NCI-H524 treated with DMSO at 0.1 percent for 48 hours (cell line): ENCODE results near the gene SPRYD3.
"Not testable (repeated sequence)": the region's sequence is repeated elsewhere in the genome, so short reads cannot be mapped to it uniquely, and the experiment has no call there.

Source experiments
- DNase-seq: peaks from one replicate; lab custom pipeline; 2025; lab: John Stamatoyannopoulos, UW

SPRYD3 gene

DNA sequence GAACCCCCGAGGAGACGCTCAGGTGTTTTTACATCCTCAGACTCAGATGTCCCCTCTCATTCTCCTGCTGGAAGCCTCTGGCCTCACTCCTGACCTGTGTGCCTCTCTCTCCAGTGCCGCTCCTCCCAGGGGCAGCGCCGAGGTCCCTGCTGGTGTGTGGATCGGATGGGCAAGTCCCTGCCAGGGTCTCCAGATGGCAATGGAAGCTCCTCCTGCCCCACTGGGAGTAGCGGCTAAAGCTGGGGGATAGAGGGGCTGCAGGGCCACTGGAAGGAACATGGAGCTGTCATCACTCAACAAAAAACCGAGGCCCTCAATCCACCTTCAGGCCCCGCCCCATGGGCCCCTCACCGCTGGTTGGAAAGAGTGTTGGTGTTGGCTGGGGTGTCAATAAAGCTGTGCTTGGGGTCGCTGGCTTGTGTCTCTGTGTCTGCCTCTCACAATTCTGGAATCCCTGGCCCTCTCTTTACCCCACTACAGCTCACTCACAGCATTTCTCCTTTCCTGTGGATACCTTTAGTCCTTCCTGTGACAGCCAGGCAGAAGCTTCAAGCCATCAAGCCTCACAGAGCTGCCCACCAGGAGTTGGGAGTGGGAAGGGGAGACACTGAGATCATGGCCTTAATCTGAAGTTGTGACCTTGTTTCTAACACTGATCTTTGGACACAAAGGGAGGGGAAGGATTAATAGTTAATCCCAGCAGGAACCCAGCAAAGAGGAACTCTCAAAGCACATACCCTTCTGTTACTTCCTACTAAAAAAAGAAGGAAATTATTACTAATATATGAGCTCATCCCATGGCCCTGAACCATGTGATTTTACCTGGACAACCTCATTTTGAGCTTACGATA lies 23.0 kb upstream of the SPRYD3 start:
- no peak for DNase-seq

DNA sequence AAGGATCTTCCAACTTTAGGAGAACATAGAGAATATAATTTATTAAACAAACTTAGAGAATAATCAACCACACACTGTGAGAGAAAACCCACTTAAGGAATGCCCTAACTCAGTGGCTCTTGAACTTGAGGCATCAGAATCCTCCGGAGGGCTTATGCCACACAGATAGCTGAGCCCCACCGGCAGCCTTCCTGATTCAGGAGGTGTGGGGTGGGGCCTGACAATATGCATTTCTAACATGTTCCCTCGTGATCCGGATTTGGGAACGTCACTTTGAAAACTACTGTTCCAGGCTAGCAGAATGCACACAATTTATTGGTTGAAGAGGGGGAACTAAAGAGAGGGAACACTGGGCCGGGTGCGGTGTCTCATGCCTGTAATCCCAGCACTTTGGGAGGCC lies 22.1 kb upstream of the SPRYD3 start:
- DNase-seq, result no peak

DNA sequence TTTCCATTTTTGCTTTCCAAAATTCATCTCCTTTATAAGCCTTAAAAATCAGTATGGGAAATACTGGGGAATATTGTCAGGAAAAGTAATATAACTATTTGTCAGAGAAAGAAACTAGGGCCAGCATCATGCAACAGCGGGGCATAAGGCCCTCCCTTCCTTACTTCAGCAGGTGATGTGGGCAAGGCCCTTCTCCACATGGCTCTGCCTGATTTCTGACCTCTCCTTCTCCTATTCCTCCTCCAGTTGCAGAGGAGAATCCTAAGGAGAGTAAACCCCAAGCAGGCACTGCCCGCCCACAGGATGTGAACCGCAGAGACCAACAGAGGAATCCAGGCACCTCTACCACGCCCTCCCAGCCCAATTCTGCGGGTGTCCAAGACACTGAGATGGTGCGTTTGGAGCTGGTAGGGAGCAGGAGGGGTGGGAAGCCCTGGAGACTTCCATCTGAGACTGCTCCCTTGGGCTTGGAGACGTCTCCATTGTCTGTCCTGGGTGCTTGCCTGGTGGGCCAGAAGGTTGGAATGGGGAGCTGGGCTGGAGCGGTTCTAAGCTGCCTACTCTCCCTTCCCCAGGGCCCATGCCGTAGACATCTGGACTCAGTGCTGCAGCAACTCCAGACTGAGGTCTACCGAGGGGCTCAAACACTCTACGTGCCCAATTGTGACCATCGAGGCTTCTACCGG lies 21.4 kb upstream of the SPRYD3 start:
- no peak for DNase-seq

DNA sequence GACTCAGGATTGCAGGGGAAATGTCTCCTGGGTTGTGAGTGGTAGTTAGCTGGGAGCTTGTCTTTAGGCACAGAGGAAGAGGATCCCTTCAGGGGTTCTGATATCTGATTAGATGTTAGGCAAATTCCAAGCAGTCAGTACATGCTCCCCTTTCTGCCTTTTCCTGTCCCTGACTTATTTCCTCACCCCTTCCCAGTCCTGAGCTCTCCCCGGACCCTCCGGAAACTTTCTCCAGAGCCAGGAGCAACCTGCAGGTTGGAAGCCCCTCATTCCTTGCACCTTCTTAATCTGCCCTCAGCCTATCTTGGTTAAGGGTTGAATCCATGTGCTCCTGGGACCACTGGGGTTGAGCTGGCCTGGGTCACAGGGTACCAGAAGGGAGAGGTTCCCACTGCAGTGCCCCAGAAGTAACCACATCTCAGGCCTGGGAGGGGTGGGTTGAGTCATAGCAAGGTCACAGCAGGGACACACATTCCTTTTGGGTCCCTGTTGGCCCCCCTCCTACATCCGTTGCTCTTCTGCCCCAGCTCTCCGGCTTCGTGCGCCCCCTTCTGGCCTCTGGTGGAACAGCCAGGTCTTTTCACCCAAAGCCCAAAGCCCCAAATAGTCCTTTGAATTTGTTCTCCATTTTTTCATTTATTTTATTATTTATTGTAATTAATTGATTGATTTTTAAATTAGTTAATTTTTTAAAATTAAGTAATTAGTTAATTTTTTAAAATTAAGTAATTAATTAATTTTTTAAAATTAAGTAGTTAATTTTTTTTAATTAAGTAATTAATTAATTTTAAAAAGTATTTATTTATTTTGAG lies 20.1 kb upstream of the SPRYD3 start:
- no peak for DNase-seq

DNA sequence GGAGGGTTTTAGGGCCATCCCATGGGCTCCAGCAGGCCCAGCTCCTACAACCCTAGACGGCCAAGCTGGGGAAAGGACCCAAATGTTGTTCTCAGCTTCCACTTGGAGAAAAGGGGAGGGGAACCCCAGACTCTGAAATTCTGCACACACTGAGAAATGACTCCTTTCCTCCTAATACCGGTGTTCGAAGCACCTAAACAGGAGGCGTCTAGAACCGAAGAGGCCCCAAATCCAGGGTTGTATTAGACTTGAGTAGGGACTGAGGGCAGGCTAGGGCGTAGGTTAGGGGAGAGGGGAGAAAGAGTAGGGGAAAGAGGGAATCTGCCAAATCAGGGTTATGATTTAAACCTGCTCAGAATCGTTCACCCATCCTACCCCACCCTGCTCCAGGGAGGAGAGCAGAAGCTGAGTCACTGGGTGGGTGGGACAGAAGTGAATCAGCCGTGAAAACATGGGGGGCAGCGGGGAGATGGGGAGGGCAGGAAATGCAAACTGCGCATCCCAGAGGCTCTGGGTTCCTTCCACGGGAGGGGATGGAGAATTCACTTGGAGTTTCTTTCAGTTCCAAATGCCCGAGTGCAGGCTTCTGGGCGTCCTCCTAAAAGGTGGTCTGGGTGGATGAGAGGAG lies 19.3 kb upstream of the SPRYD3 start:
- no peak for DNase-seq

DNA sequence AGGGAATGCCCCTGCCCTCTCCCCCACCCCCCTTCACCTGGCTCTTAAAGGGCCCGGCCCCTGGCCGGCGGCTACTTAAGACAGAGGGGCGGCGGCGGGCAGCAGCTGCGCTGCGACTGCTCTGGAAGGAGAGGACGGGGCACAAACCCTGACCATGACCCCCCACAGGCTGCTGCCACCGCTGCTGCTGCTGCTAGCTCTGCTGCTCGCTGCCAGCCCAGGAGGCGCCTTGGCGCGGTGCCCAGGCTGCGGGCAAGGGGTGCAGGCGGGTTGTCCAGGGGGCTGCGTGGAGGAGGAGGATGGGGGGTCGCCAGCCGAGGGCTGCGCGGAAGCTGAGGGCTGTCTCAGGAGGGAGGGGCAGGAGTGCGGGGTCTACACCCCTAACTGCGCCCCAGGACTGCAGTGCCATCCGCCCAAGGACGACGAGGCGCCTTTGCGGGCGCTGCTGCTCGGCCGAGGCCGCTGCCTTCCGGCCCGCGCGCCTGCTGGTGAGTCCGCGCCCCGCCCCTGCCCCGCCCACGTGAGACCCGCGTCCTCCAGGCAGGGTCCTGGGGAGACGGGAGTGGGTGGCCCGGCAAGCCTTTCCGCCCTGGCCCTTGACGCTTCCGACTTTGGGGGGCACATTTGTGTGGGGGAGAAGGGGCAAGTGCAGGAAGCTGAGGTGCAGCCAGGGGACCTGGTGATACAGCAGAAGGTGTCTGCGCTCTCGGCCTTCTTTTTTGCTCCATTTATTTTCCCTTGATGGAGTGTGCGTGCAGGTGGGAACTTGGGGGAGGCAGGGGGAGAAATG lies 18.6 kb upstream of the SPRYD3 start, which contains the start of gene IGFBP6:
TSS of gene IGFBP6 (plus strand) at position 104 of the 790 bp plus-strand sequence. CDS start at position 155, 51 bp downstream.
- no peak for DNase-seq

DNA sequence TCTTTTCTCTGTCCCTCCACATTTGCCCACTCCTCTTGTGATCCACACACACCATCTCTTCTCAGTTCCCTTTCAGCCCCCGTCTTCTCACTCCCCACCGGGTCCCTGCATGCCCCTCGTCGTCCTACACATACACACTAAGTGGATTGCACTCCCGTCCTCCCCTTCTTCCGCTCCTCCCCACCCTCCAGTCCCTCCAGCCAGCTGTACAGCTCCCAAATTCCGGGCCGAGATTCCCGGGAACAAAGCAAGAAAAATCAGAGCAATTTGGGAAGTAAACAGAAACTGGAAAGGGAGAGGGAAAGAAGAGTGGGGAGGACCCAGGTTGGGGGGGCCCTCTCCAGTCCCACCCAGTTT lies 18.0 kb upstream of the SPRYD3 start:
- no peak for DNase-seq

DNA sequence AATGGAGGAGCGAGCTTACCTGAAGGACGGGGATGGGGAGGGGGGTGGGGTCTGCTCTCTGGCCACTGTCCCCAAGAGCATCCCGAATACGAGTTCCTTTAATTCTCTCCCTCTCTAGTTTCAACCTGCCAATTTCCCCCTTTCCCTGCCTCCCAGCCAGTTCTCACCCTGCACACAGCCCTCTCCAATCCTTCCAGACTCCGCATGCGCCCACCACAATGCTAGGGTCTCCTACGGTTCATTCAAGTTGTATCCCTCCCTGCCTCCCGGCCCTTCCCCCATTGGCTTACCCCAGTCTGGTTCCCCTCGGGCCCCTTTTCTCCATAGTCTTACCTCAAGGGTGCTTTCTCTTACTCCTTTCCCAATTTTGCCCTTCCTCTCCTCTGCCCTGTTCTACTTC lies 17.6 kb upstream of the SPRYD3 start:
- DNase-seq, result no peak

DNA sequence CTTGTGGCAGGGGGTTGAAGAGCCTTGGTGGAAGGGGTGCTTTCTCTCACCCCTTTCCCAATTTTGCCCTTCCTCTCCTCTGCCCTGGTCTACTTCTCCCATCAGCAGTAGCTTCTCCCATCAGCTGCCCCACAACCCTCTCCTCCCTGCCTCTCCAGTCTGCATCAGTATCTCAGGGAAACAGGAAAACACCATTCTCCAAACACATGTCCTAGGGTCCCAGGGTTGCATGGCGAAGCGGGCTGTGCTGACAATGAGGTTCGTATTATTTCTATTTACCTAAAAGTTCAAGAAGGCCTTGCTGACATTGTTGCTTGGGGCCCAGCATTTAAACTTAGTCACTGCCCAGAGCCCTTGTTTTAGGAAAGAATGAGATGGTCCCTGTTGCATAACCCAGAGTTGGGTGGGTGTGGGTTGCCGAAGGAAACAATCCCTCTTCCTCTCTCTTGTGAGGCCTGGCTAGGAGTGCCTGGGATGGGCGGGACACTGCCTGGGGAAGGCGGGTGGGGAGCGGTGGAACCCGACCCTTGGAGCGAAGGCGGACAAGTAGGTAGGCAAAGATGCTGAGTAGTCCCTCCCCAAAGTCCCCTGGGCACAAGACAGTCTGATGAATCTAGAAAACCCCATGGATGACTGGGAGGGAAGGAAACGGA lies 17.0 kb upstream of the SPRYD3 start:
- no peak for DNase-seq

DNA sequence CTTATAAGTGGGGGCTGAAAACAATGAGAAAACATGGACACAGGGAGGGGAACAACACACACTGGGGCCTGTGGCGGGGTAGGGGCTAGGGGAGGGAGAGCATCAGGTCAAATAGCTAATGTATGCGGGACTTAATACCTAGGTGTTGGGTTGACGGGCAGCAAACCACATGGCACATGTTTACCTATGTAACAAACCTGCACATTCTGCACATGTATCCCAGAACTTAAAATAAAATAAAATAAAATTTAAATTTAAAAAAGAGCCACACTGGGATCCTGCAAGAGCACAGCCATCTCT lies 16.4 kb upstream of the SPRYD3 start:
- not testable (repeated sequence) for DNase-seq

DNA sequence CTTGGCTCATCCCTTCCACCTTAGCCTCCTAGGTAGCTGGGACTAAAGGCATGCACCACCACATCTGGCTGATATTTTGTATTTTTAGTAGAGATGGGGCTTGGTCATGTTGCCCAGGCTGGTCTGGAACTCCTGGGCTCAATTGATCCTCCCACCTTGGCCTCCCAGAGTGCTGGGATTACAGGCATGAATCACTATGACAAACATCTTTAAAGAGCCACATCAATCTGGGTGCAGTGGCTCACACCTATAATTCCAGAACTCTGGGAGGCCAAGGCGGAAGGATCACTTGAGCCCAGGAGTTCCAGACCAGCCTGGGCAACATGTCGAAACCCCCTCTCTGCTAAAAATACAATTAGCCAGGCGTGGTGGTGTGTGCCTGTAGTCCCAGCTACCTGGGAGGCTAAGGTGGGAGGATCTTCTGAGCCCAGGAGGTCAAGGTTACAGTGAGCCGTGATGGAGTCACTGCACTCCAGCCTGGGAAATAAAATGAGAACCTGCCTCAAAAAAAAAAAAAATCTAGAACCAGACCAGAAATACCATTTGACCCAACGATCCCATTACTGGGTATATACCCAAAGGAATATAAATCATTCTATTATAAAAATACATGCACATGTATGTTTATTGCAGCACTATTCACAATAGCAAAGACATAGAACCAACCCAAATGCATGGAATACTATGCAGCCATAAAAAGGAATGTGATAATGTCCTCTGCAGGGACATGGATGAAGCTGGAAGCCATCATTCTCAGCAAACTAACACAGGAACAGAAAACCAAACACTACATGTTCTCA lies 15.8 kb upstream of the SPRYD3 start:
- DNase-seq, result not testable (repeated sequence)

DNA sequence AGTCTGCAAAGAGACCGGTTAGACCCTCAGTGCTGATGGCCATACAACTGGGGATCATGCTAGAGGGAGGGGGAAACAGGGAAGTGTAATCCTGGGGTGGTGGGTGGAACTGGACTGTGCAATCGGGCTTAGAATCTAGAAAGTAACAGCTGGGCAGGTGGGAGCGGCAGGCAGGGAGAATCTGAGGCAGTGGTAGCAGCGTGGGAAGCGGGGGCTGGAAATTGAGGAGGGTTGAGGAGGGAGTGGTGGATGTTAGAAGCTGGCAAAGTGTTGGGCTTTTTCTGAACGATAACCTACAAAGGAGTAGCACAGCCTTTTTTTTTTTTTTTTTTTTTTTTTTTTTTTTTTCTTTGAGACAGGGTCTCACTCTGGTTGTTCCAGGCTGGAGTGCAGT lies 15.2 kb upstream of the SPRYD3 start:
- DNase-seq, result no peak

DNA sequence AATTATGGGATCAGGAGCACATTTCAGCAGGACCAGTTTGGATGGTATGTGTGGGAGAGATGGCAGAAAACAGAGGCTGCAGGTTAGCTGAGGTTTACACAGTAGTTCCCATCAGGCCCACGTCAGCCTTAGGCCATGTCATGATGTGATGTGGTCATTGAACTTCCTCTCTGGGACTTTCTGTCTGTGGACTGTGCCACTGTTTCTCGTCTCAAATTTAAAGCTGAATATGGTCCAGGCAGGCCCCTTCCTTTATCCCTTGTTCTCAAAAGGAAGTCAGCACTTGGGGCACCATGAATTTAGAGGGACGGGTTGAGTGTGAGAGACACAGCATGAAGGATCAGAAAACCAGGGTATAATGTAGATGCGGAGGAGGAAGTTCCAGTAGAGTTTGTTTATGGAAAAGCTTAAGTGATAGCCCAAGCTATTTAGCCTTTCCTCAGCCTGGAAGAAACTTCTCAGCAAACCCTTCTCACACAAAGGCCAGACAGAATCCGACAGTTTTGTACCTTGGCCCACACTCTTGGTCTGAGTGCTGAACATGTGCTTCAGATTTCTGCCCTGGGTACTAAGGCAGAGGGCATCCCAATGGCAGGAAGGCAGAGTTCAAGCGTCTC lies 14.7 kb upstream of the SPRYD3 start:
- no peak for DNase-seq

DNA sequence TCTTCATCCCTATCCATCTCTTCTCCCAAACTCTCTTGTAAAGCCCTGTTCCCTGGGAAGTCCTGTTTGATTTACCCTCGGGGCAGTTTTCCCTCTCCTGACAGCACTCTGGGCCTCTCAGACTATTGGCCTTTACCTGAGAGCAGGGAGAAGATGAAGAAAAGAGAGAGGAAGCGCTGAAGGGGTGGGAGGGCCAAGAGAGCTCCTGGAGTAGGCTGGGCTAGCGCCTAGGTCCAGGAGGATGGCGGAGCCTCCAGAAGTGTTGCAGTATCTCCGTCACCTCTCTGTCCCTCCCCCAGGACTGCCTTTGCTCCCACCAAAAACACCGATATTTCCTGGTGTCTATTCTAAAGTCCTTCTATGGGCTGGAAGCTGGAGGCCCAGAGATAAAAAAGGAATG lies 12.6 kb upstream of the SPRYD3 start:
- no peak for DNase-seq

DNA sequence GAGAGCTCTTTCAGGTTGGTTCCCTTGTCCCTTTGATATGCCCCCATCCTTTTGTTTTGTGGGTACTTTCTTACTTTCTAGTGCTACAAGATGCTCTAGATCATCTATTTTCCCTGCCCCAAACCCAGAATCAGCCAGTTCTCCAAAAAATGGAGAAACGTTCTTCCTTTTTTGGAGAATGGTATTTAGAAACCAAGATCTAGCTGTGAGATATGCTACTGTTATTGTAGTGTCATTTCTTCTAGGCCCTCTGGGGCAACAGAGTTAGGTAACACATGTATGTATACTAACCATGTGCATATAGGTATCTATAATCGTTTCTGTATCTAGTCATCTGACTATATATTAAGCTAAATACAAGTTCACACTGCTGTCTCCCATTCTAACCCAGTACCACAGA lies 11.4 kb upstream of the SPRYD3 start:
- DNase-seq, result no peak

DNA sequence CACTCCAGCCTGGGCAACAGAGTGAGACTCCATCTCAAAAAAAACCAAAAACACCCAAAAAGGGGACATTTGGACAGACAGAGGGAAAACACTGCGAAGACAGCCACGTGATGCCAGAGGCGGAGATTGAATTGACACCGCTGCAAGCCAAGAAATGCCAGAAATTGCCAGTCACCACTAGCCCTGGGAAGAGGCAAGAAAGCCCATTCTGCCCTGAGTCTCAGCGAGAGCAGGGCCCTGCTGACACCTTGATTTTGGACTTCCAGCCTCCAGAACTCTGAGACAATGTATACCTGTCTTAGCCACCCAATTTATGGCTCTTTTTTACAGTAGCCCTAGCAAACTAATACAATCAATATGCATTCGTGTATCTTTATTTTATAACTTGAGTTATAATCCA lies 10.9 kb upstream of the SPRYD3 start:
- DNase-seq, result no peak

DNA sequence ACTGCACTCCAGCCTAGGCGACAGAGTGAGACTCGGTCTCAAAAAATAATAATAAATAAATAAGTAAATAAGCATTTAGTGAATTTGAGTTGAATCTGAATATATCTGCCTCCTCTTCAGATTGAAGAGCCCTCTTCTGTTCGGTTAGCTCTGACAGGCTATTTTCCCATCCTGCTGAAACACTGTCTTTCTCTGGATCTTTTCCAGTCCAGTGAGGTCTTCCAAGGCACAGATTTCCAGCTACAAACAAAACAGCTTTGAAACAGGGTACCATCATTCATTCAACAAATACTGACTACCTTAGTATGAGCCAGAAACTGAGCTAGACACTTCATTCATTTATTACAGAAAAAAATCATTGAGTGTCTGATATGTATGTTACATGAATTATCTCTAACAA lies 7.2 kb upstream of the SPRYD3 start:
- DNase-seq, result no peak

DNA sequence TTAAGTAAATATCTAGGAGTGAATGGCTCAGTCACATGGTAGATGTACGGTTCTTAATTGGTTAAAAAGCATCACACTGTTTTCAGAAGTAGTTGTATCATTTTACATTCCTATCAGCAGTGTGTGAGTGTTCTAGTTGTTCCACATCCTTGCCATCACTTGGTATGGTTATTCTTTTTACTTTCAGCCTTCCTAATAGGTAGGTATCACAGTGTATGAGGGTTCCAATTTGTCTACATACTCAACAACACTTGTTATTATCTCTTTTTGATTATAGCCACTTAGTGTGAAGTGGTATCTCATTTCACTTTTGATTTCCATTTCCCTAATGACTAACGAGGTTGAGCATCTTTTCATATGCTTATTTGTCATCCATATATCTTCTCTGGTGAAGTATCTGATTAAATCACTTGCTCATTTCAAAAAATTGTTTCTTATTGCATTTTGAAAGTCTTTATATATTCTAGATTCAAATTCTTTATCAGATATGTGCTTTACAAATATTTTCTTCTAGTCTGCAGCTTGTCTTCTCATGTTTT lies 3.5 kb upstream of the SPRYD3 start:
- no peak for DNase-seq

DNA sequence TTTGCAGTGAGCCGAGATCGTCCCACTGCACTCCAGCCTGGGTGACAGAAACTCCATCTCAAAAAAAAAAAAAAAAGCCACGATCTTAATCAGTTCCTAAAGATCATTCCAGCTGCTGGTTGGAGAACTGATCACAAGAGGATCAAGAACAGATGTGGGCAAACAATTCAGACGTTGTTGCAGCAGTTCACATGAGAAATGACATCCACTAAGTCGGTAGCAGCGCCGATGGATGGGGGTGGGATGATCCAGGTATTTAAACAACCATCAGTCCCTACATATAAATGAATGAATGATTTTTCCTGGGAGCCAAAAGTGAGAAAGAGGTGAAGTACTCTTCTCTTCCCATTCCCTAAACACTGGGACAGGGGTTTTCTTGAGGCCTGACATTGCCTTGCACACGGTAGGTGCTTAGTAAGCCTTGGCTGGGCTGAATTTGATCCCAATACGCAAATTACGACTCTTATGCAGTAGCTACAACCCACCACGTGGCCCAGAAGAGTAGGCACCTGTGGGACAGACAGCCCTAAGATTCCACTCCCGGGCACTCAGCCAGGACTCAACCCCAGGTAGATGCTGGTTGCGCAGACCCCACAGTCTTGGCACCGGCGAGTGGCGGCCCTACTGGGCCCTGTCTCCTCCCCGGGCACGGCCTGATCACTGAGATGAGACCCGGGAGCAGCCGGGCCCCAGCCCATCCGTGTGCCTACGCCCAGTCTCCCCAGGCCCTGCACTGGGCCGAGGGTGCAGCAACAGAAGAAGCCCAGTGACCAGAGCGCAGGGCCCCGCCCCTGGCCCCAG lies 565 bp downstream of the SPRYD3 start:
- no peak for DNase-seq
